ENCODE measurements around the gene AGFG1. TPM values are rescaled to one million over a fixed set of nuclear protein-coding genes. Genes with fewer than 3 reads are reported as not detected.

Gene AGFG1
- total RNA-seq, 1 experiment from 2014 or later, result 72.5 TPM

DNA sequence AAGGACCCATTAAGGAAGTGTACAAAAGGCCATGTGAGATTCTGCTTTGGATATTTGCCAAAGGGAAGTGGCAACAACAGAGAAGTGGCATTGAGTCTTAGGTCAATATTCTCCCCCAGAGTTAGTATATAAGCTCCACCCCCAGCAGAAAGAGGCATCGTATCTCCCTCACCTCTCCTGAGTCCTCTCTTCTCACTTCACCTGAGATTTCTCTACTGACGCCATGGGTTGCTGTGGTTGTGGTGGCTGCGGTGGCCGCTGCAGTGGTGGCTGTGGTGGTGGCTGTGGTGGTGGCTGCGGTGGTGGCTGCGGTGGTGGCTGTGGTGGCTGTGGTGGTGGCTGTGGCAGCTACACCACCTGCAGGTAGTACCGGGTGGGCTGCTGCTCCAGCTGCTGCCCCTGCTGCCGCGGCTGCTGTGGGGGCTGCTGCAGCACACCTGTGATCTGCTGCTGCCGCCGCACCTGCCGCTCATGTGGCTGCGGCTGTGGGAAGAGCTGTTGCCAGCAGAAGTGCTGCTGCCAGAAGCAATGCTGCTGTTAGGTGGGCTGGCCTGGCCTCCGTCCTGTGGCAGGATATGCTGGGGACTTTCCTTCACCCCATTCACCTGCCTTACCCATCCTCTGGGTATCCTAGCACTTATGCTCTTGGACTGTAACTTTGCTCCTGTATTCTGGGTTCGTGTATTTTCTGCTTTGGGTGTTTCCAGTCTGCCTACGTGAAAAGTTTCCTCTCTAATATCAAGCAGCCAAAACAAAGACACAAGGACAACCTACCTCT lies 136.8 kb downstream of the AGFG1 start:
- no peak for DNase-seq (ENCODE audit: low read depth, low spot score)
- no peak overlapping the region for H2AFZ ChIP-seq (ENCODE audit: low read depth, low read length, poor library complexity, severe bottlenecking)
- H3K9ac ChIP-seq (ENCODE audit: low read length), result no peak overlapping the region
- no peaks in the 10 kb centered on the region for H3K9me3 ChIP-seq (ENCODE audit: control insufficient read depth in 1 of 2, insufficient read depth in 1 of 2, low read depth in 1 of 2, low read length in 2 of 2)
- H3K4me3 ChIP-seq (replicated peaks in 1 of 2; ENCODE audit: low read depth in 1 of 2, low read length in 2 of 2), result no peak overlapping the region
- RAD21 ChIA-PET (ENCODE audit: low non-redundant PET in 1 of 2, low total read pairs in 2 of 2, uncharacterized antibody in 2 of 2, unreplicated experiment in 2 of 2), result no interaction called here
- CTCF ChIA-PET, result no interaction called here
- intact Hi-C loops (cut with micrococcal nuclease), result no loop called here
- no peaks in the 10 kb centered on the region for H3K36me3 ChIP-seq (ENCODE audit: control insufficient read depth in 1 of 2, insufficient read depth in 2 of 2, low read length in 2 of 2)
- no peaks in the 10 kb centered on the region for H3K79me2 ChIP-seq (ENCODE audit: insufficient read depth, low read length)
- H3K4me1 ChIP-seq (ENCODE audit: control insufficient read depth in 1 of 2, insufficient read depth in 2 of 2, low read length in 2 of 2), result no peaks in the 10 kb centered on the region
- no peaks in the 10 kb centered on the region for H4K20me1 ChIP-seq (ENCODE audit: insufficient read depth)
- H3K27me3 ChIP-seq (ENCODE audit: insufficient read depth, low read length), result no peaks in the 10 kb centered on the region
- no peaks in the 10 kb centered on the region for H3K9me2 ChIP-seq (ENCODE audit: insufficient read depth)
- ATAC-seq, result no peak
- no TSS peak for BruUV-seq (replicated peaks)
- TF ChIP-seq, protein P1, sequence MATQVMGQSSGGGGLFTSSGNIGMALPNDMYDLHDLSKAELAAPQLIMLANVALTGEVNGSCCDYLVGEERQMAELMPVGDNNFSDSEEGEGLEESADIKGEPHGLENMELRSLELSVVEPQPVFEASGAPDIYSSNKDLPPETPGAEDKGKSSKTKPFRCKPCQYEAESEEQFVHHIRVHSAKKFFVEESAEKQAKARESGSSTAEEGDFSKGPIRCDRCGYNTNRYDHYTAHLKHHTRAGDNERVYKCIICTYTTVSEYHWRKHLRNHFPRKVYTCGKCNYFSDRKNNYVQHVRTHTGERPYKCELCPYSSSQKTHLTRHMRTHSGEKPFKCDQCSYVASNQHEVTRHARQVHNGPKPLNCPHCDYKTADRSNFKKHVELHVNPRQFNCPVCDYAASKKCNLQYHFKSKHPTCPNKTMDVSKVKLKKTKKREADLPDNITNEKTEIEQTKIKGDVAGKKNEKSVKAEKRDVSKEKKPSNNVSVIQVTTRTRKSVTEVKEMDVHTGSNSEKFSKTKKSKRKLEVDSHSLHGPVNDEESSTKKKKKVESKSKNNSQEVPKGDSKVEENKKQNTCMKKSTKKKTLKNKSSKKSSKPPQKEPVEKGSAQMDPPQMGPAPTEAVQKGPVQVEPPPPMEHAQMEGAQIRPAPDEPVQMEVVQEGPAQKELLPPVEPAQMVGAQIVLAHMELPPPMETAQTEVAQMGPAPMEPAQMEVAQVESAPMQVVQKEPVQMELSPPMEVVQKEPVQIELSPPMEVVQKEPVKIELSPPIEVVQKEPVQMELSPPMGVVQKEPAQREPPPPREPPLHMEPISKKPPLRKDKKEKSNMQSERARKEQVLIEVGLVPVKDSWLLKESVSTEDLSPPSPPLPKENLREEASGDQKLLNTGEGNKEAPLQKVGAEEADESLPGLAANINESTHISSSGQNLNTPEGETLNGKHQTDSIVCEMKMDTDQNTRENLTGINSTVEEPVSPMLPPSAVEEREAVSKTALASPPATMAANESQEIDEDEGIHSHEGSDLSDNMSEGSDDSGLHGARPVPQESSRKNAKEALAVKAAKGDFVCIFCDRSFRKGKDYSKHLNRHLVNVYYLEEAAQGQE (IDR thresholded peaks at IDR 0.05; ENCODE audit: low read depth), result no peak
- TF ChIP-seq CBX3 (IDR thresholded peaks at IDR 0.05; ENCODE audit: low read depth) (no peak), SIN3A (IDR thresholded peaks at IDR 0.05; ENCODE audit: low read depth) (no peak), RAD21 (IDR thresholded peaks at IDR 0.05; ENCODE audit: low read depth) (no peak), CEBPB (IDR thresholded peaks at IDR 0.05; ENCODE audit: low read depth) (no peak), JUND (IDR thresholded peaks at IDR 0.05) (no peak), ELF1 (IDR thresholded peaks at IDR 0.05; ENCODE audit: borderline replicate concordance, low read depth) (no peak), EGR1 (IDR thresholded peaks at IDR 0.05; ENCODE audit: low read depth) (no peak), TCF7L2 (IDR thresholded peaks at IDR 0.05; ENCODE audit: borderline replicate concordance, extremely low read depth, insufficient read depth, insufficient read length) (no peak), YY1 (IDR thresholded peaks at IDR 0.05; ENCODE audit: extremely low read depth, insufficient replicate concordance, low read depth, low read length) (no peak), ZFX (IDR thresholded peaks at IDR 0.05) (no peak)
- TF ChIP-seq, protein P2, sequence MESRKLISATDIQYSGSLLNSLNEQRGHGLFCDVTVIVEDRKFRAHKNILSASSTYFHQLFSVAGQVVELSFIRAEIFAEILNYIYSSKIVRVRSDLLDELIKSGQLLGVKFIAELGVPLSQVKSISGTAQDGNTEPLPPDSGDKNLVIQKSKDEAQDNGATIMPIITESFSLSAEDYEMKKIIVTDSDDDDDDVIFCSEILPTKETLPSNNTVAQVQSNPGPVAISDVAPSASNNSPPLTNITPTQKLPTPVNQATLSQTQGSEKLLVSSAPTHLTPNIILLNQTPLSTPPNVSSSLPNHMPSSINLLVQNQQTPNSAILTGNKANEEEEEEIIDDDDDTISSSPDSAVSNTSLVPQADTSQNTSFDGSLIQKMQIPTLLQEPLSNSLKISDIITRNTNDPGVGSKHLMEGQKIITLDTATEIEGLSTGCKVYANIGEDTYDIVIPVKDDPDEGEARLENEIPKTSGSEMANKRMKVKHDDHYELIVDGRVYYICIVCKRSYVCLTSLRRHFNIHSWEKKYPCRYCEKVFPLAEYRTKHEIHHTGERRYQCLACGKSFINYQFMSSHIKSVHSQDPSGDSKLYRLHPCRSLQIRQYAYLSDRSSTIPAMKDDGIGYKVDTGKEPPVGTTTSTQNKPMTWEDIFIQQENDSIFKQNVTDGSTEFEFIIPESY (IDR thresholded peaks at IDR 0.05; ENCODE audit: extremely low read depth, insufficient replicate concordance, low read length), result no peak
- TF ChIP-seq, protein P3, sequence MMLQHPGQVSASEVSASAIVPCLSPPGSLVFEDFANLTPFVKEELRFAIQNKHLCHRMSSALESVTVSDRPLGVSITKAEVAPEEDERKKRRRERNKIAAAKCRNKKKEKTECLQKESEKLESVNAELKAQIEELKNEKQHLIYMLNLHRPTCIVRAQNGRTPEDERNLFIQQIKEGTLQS (IDR thresholded peaks at IDR 0.05), result no peak
- TF ChIP-seq, protein P4, sequence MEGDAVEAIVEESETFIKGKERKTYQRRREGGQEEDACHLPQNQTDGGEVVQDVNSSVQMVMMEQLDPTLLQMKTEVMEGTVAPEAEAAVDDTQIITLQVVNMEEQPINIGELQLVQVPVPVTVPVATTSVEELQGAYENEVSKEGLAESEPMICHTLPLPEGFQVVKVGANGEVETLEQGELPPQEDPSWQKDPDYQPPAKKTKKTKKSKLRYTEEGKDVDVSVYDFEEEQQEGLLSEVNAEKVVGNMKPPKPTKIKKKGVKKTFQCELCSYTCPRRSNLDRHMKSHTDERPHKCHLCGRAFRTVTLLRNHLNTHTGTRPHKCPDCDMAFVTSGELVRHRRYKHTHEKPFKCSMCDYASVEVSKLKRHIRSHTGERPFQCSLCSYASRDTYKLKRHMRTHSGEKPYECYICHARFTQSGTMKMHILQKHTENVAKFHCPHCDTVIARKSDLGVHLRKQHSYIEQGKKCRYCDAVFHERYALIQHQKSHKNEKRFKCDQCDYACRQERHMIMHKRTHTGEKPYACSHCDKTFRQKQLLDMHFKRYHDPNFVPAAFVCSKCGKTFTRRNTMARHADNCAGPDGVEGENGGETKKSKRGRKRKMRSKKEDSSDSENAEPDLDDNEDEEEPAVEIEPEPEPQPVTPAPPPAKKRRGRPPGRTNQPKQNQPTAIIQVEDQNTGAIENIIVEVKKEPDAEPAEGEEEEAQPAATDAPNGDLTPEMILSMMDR (IDR thresholded peaks at IDR 0.05 in 2 of 3, conservative IDR thresholded peaks at IDR 0.05 in 1 of 3; ENCODE audit: borderline replicate concordance in 1 of 3, insufficient read depth in 1 of 3, low read depth in 2 of 3, low read length in 2 of 3), result no peak
- POLR2A ChIA-PET, result no interaction called here
- no peak overlapping the region for H3K27ac ChIP-seq (ENCODE audit: low read depth, low read length)
- H3K4me2 ChIP-seq (ENCODE audit: low read length), result no peak overlapping the region

All from HCT116 (cell line).